ENCODE measurements around the gene LILRA1.

DNA sequence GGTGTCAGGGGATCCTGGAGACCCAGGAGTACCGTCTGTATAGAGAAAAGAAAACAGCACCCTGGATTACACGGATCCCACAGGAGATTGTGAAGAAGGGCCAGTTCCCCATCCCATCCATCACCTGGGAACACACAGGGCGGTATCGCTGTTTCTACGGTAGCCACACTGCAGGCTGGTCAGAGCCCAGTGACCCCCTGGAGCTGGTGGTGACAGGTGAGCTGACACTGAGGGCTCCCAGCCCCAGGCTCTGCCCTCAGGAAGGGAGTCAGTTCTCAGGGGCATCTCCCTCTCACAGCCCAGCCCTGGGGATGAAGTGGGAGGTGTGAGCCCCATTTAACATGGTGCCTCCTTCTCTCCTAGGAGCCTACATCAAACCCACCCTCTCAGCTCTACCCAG is 1.3 kb downstream of the LILRA1 start:
- TF ChIP-seq EZH2 (IDR thresholded peaks at IDR 0.05) (no peak), POLR2AphosphoS5 (IDR thresholded peaks at IDR 0.05; ENCODE audit: borderline replicate concordance, low read depth, low read length) (no peak), FOXP2 (optimal IDR thresholded peaks at IDR 0.05; ENCODE audit: control extremely low read depth, extremely low read length, insufficient read depth) (no peak)
